WERI-Rb-1 (cell line): ENCODE measurements around the gene LITAF.

ENCODE experiments used
- DNase-seq: peaks from one replicate; pipeline ENCODE4 v3.0.0-alpha.2; 2020
- H3K27ac ChIP-seq: fragments of 250-450 bp; sonication (Bioruptor Pico); 2 replicates; pipeline ENCODE4 v1.5.1; 2020; ENCODE audit warnings: mild to moderate bottlenecking, moderate library complexity
- H3K27me3 ChIP-seq: fragments of 250-450 bp; sonication (Bioruptor Pico); 2 replicates; pipeline ENCODE4 v1.5.1; 2021; ENCODE audit warnings: mild to moderate bottlenecking, low read depth, moderate library complexity; ENCODE audit not compliant: insufficient read depth, severe bottlenecking
- H3K36me3 ChIP-seq: fragments of 250-450 bp; sonication (Bioruptor Pico); 2 replicates; pipeline ENCODE4 v1.5.1; 2020; ENCODE audit warnings: mild to moderate bottlenecking, moderate library complexity
- H3K4me3 ChIP-seq: 2 replicates; pipeline ENCODE4 v1.5.1; 2011; ENCODE audit warnings: low read depth, mild to moderate bottlenecking, control low read depth, low read length
- H3K9me3 ChIP-seq: fragments of 250-450 bp; sonication (Bioruptor Pico); 2 replicates; pipeline ENCODE4 v1.5.1; 2021; ENCODE audit warnings: mild to moderate bottlenecking, moderate library complexity; ENCODE audit not compliant: severe bottlenecking
- CTCF ChIP-seq: IDR thresholded peaks from 2 replicates; pipeline ENCODE4 v1.5.1; 2011; ENCODE audit warnings: low read depth, mild to moderate bottlenecking, control low read depth, inconsistent platforms, low read length

The LITAF gene

GRCh38 chr16:11564046-11564926 is 22.4 kb downstream of the LITAF start:
- TF ChIP-seq CTCF: no peak
- H3K27ac ChIP-seq: no peak overlapping the region
- DNase-seq: no peak

GRCh38 chr16:11563493-11564040 is 23.2 kb downstream of the LITAF start:
- no peaks in the 10 kb centered on the region for H3K9me3 ChIP-seq
- no peak for DNase-seq
- no peaks in the 10 kb centered on the region for H3K27me3 ChIP-seq
- no peak overlapping the region for H3K27ac ChIP-seq
- H3K36me3 ChIP-seq: no peaks in the 10 kb centered on the region
- no peak for TF ChIP-seq CTCF
- H3K4me3 ChIP-seq: no peak overlapping the region

More at GRCh38 chr16:11564046-11564926, 22.4 kb downstream of the LITAF start:
- no peaks in the 10 kb centered on the region for H3K27me3 ChIP-seq
- H3K9me3 ChIP-seq: no peaks in the 10 kb centered on the region
- H3K36me3 ChIP-seq: no peaks in the 10 kb centered on the region
- H3K4me3 ChIP-seq: no peak overlapping the region

- no peak for TF ChIP-seq CTCF
Observed at GRCh38 chr16:11562941-11563340, 23.8 kb downstream of the LITAF start.

GRCh38 chr16:11562411-11562810 is 24.3 kb downstream of the LITAF start:
- DNase-seq: peak; percentile 15
- Histone ChIP-seq H3K27me3 (no peaks in the 10 kb centered on the region), H3K9me3 (no peaks in the 10 kb centered on the region), H3K27ac (peak overlapping the region; percentile 11), H3K4me3 (no peak overlapping the region), H3K36me3 (no peaks in the 10 kb centered on the region)
- no peak for TF ChIP-seq CTCF

More at GRCh38 chr16:11562941-11563340, 23.8 kb downstream of the LITAF start:
- no peaks in the 10 kb centered on the region for H3K9me3 ChIP-seq
- H3K4me3 ChIP-seq: no peak overlapping the region
- no peaks in the 10 kb centered on the region for H3K27me3 ChIP-seq
- no peak for DNase-seq
- H3K27ac ChIP-seq: peak overlapping the region; percentile 11
- no peaks in the 10 kb centered on the region for H3K36me3 ChIP-seq

GRCh38 chr16:11561856-11562255 is 24.9 kb downstream of the LITAF start:
- Histone ChIP-seq H3K27me3 (no peaks in the 10 kb centered on the region), H3K27ac (no peak overlapping the region), H3K4me3 (no peak overlapping the region), H3K9me3 (no peaks in the 10 kb centered on the region), H3K36me3 (no peaks in the 10 kb centered on the region)
- no peak for TF ChIP-seq CTCF
- no peak for DNase-seq
